ENCODE data around the gene OGFOD2. TPM values are rescaled to one million over a fixed set of nuclear protein-coding genes. Genes with fewer than 3 reads are reported as not detected.

OGFOD2 gene
- total RNA-seq, 1 donor from 2014 or later: 18.1 TPM

GRCh38 chr12:122986258-122986871 is 11.3 kb downstream of the OGFOD2 start:
- no peaks in the 10 kb centered on the region for H3K27me3 Mint-ChIP-seq (ENCODE audit: low read depth)
- no peak for DNase-seq (ENCODE audit: low read depth, low spot score)
- H3K9me3 Mint-ChIP-seq: no peaks in the 10 kb centered on the region
- H3K4me1 Mint-ChIP-seq: peaks cover 37% of the 10 kb centered on the region
- H3K27ac Mint-ChIP-seq (ENCODE audit: unreplicated experiment): no peak overlapping the region
- H3K4me3 Mint-ChIP-seq: no peak overlapping the region
- no peak for TF ChIP-seq CTCF (conservative IDR thresholded peaks at IDR 0.05)
- no peaks in the 10 kb centered on the region for H3K36me3 Mint-ChIP-seq (ENCODE audit: low read depth)

- Mint-ChIP-seq H3K36me3 (ENCODE audit: low read depth) (no peaks in the 10 kb centered on the region), H3K4me3 (no peak overlapping the region), H3K27me3 (ENCODE audit: low read depth) (no peaks in the 10 kb centered on the region), H3K9me3 (no peaks in the 10 kb centered on the region), H3K4me1 (peaks cover 27% of the 10 kb centered on the region), H3K27ac (ENCODE audit: unreplicated experiment) (no peak overlapping the region)
- TF ChIP-seq CTCF (conservative IDR thresholded peaks at IDR 0.05): no peak
- no peak for DNase-seq (ENCODE audit: low read depth, low spot score)
Measured at GRCh38 chr12:122987086-122987951, 12.3 kb downstream of the OGFOD2 start.

GRCh38 chr12:122988036-122988435 is 13.0 kb downstream of the OGFOD2 start:
- no peak for DNase-seq (ENCODE audit: low read depth, low spot score)
- no peaks in the 10 kb centered on the region for H3K36me3 Mint-ChIP-seq (ENCODE audit: low read depth)

GRCh38 chr12:122988612-122989212 is 13.7 kb downstream of the OGFOD2 start:
- DNase-seq (ENCODE audit: low read depth, low spot score): no peak
- Mint-ChIP-seq H3K4me3 (no peak overlapping the region), H3K27me3 (ENCODE audit: low read depth) (no peaks in the 10 kb centered on the region), H3K9me3 (no peaks in the 10 kb centered on the region), H3K36me3 (ENCODE audit: low read depth) (no peaks in the 10 kb centered on the region), H3K27ac (ENCODE audit: unreplicated experiment) (no peak overlapping the region), H3K4me1 (peaks cover 17% of the 10 kb centered on the region)
- no peak for TF ChIP-seq CTCF (conservative IDR thresholded peaks at IDR 0.05)

More at GRCh38 chr12:122988036-122988435, 13.0 kb downstream of the OGFOD2 start:
- Mint-ChIP-seq H3K4me1 (peaks cover 24% of the 10 kb centered on the region), H3K27me3 (ENCODE audit: low read depth) (no peaks in the 10 kb centered on the region), H3K9me3 (no peaks in the 10 kb centered on the region), H3K27ac (ENCODE audit: unreplicated experiment) (no peak overlapping the region), H3K4me3 (no peak overlapping the region)
- no peak for TF ChIP-seq CTCF (conservative IDR thresholded peaks at IDR 0.05)

GRCh38 chr12:122989225-122989839 is 14.3 kb downstream of the OGFOD2 start:
- Mint-ChIP-seq H3K27me3 (ENCODE audit: low read depth) (no peaks in the 10 kb centered on the region), H3K27ac (ENCODE audit: unreplicated experiment) (no peak overlapping the region), H3K4me3 (no peak overlapping the region), H3K4me1 (peaks cover 11% of the 10 kb centered on the region), H3K9me3 (no peaks in the 10 kb centered on the region), H3K36me3 (ENCODE audit: low read depth) (no peaks in the 10 kb centered on the region)
- no peak for DNase-seq (ENCODE audit: low read depth, low spot score)
- TF ChIP-seq CTCF (conservative IDR thresholded peaks at IDR 0.05): no peak
